ENCODE measurements around the gene P2RX6.
A peak's percentile ranks its signal among the peaks of the same experiment; 100 is the strongest.

Gene P2RX6

DNA sequence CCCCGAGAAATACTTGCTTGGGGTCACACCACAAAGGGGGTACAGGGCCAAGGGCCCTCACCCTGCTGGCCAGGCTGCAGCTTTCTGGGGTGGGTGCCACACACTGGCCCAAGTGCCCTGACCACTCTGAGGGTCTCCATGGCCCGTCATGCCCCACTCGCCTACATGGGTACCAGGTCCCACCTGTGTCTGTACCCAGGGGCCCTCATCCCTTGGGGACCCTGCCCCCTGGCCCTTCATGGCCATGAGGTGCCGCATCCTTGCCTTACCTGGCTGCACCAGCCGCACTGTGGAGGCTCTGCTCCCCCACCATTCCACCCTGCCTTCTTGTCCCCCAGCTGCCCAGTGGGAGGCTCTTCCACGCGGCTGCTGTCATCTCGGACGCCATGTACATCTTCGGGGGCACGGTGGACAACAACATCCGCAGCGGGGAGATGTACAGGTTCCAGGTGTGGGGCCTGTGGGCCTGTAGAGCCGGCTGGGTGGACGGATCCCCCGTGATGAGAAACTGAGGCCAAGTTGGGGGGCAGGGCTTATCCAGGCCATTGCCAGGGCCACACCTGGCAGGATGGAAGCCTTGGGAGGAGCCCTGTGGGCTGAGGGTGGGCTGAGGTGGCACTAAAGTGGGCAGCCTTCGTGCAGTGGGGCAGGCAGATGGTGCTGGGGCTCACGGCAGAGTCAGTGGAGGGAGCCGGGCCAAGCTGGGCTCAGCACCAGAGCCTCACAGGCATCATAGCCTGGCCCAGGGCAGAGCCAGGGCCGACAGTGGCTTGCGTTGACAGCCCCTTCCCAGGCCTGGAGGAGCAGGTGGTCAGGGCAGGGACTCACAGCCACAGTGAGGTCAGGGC lies 22.3 kb upstream of the P2RX6 start:
- Histone ChIP-seq H3K4me3 (ENCODE audit: insufficient read depth in 1 of 2, low read depth in 1 of 2, low read length in 2 of 2) (no peak overlapping the region), H3K27ac (ENCODE audit: low read length, poor library complexity, severe bottlenecking) (no peak overlapping the region), H4K91ac (ENCODE audit: low read length) (no peak overlapping the region), H3K4me2 (ENCODE audit: low read length, poor library complexity, severe bottlenecking) (no peak overlapping the region), H3K4ac (ENCODE audit: low read depth in 1 of 2, low read length in 2 of 2) (no peak overlapping the region), H2AK5ac (ENCODE audit: low read length, severe bottlenecking) (no peak overlapping the region), H2BK5ac (ENCODE audit: low read depth, low read length, poor library complexity, severe bottlenecking) (no peak overlapping the region), H2BK120ac (ENCODE audit: low read depth, low read length) (no peak overlapping the region), H3K4me1 (ENCODE audit: control insufficient read depth, insufficient read depth, low read depth, low read length) (peaks cover 6% of the 10 kb centered on the region), H3K36me3 (ENCODE audit: control insufficient read depth in 1 of 2, insufficient read depth in 2 of 2, low read depth in 1 of 2, low read length in 2 of 2) (peaks cover 75 to 96% of the 10 kb centered on the region in 2 experiments), H3K79me1 (replicated peaks; ENCODE audit: low read length, poor library complexity, severe bottlenecking) (peaks cover 21% of the 10 kb centered on the region), H3K9me3 (ENCODE audit: control insufficient read depth, low read length) (no peaks in the 10 kb centered on the region), H2AFZ (ENCODE audit: low read depth, low read length) (no peak overlapping the region), H2BK15ac (ENCODE audit: low read depth, poor library complexity, severe bottlenecking) (no peak overlapping the region), H3K18ac (ENCODE audit: low read depth in 1 of 2, low read length in 2 of 2) (no peak overlapping the region), H3K14ac (ENCODE audit: low read length in 2 of 2) (no peak overlapping the region), H4K8ac (ENCODE audit: low read length) (no peak overlapping the region), H3K27me3 (ENCODE audit: control insufficient read depth in 1 of 2, insufficient read depth in 1 of 2, low read length in 2 of 2) (no peaks in the 10 kb centered on the region), H2BK12ac (ENCODE audit: low read length in 2 of 2) (no peak overlapping the region), H3K9ac (ENCODE audit: low read length) (no peak overlapping the region), H3K23ac (ENCODE audit: low read length in 2 of 2) (no peak overlapping the region)
- WGBS, result 91% methylated on average over 21 of the region's 21 CpGs
- DNase-seq, result no peak

DNA sequence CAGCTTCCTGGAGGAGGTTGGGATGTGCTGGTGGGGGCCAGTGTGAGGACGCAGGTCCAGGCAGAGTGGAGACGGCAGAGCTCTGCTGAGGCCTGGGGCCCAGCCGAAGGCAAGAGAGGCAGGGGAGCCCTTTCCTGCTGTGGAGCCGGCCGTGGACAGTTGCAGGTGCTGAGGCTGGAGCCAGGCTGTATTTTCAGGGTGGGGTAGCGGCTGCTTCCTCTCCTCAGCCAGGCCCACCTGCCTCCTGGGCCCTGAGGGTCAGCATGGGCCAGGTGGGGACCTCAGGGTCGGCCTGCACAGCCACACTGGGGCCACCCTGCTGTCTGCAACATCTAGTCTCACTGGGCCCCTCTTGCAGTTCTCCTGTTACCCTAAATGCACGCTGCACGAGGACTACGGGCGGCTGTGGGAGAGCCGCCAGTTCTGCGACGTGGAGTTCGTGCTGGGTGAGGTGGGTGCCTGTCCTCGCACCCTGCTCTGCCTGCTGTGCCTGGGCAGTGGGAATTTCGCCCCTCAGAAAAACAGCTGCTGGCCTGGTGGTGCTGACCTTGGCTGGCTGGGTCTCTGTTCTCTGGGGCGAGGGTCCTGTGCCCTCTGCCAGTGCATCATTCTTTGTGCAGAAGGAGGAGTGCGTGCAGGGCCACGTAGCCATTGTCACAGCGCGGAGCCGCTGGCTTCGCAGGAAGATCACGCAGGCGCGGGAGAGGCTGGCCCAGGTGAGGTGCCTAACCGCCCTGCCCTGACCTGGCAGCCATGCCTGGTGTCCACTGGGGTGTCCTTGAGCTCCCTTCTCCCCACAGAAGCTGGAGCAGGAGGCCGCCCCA lies 21.4 kb upstream of the P2RX6 start:
- 96% methylated on average over 29 of the region's 29 CpGs for WGBS
- no peak overlapping the region for H2BK120ac ChIP-seq (ENCODE audit: low read depth, low read length)
- H2AK5ac ChIP-seq (ENCODE audit: low read length, severe bottlenecking), result no peak overlapping the region
- no peak overlapping the region for H3K4me2 ChIP-seq (ENCODE audit: low read length, poor library complexity, severe bottlenecking)
- H2AFZ ChIP-seq (ENCODE audit: low read depth, low read length), result no peak overlapping the region
- peaks cover 75 to 96% of the 10 kb centered on the region in 2 experiments for H3K36me3 ChIP-seq (ENCODE audit: control insufficient read depth in 1 of 2, insufficient read depth in 2 of 2, low read depth in 1 of 2, low read length in 2 of 2)
- H3K4me3 ChIP-seq (ENCODE audit: insufficient read depth in 1 of 2, low read depth in 1 of 2, low read length in 2 of 2), result no peak overlapping the region
- H4K91ac ChIP-seq (ENCODE audit: low read length), result no peak overlapping the region
- H3K23ac ChIP-seq (ENCODE audit: low read length in 2 of 2), result no peak overlapping the region
- no peak overlapping the region for H2BK15ac ChIP-seq (ENCODE audit: low read depth, poor library complexity, severe bottlenecking)
- peaks cover 7% of the 10 kb centered on the region for H3K4me1 ChIP-seq (ENCODE audit: control insufficient read depth, insufficient read depth, low read depth, low read length)
- H3K18ac ChIP-seq (ENCODE audit: low read depth in 1 of 2, low read length in 2 of 2), result no peak overlapping the region
- H2BK5ac ChIP-seq (ENCODE audit: low read depth, low read length, poor library complexity, severe bottlenecking), result no peak overlapping the region
- DNase-seq, result no peak
- no peaks in the 10 kb centered on the region for H3K9me3 ChIP-seq (ENCODE audit: control insufficient read depth, low read length)
- H3K27me3 ChIP-seq (ENCODE audit: control insufficient read depth in 1 of 2, insufficient read depth in 1 of 2, low read length in 2 of 2), result no peaks in the 10 kb centered on the region
- H3K9ac ChIP-seq (ENCODE audit: low read length), result no peak overlapping the region
- no peak overlapping the region for H4K8ac ChIP-seq (ENCODE audit: low read length)
- H2BK12ac ChIP-seq (ENCODE audit: low read length in 2 of 2), result no peak overlapping the region
- H3K4ac ChIP-seq (ENCODE audit: low read depth in 1 of 2, low read length in 2 of 2), result no peak overlapping the region
- peaks cover 23% of the 10 kb centered on the region for H3K79me1 ChIP-seq (replicated peaks; ENCODE audit: low read length, poor library complexity, severe bottlenecking)
- H3K14ac ChIP-seq (ENCODE audit: low read length in 2 of 2), result no peak overlapping the region
- H3K27ac ChIP-seq (ENCODE audit: low read length, poor library complexity, severe bottlenecking), result no peak overlapping the region

DNA sequence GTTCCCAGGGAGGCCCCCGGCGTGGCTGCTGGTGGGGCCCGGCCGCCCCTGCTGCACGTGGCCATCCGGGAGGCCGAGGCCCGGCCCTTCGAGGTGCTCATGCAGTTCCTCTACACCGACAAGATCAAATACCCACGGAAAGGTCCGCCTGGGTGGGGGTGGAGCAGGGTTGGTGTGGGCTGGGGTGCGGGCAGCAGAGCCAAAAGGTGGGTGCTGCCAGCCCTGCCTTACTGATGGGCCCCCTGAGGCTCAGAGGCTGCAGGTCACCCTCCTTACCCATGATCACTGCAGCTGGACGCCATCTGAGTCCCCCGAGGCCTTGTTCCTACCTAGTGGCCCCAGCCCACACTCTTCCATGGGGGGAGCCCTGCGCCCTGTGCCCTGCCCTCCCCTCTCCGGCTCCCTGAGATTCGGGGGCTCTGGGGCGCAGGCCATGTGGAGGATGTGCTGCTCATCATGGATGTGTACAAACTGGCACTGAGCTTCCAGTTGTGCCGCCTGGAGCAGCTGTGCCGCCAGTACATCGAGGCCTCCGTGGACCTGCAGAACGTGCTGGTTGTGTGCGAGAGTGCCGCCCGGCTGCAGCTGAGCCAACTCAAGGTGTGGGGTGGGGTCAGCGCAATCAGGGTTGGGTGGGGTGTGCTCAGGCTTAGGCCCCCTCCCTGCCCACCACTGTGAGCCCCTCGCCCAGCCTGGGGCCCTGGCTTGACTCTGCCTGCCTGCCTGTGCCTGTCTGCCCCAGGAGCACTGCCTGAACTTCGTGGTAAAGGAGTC lies 20.6 kb upstream of the P2RX6 start:
- Histone ChIP-seq H2AK5ac (ENCODE audit: low read length, severe bottlenecking) (no peak overlapping the region), H3K27me3 (ENCODE audit: control insufficient read depth in 1 of 2, insufficient read depth in 1 of 2, low read length in 2 of 2) (no peaks in the 10 kb centered on the region), H3K79me1 (replicated peaks; ENCODE audit: low read length, poor library complexity, severe bottlenecking) (peaks cover 21% of the 10 kb centered on the region), H3K9ac (ENCODE audit: low read length) (no peak overlapping the region), H3K4me2 (ENCODE audit: low read length, poor library complexity, severe bottlenecking) (no peak overlapping the region), H3K4me3 (ENCODE audit: insufficient read depth in 1 of 2, low read depth in 1 of 2, low read length in 2 of 2) (peak overlapping the region in 1 of 2 experiments; percentile 19), H3K14ac (ENCODE audit: low read length in 2 of 2) (no peak overlapping the region), H2BK5ac (ENCODE audit: low read depth, low read length, poor library complexity, severe bottlenecking) (no peak overlapping the region), H2BK15ac (ENCODE audit: low read depth, poor library complexity, severe bottlenecking) (no peak overlapping the region), H2BK12ac (ENCODE audit: low read length in 2 of 2) (no peak overlapping the region), H3K4me1 (ENCODE audit: control insufficient read depth, insufficient read depth, low read depth, low read length) (peaks cover 9% of the 10 kb centered on the region), H3K36me3 (ENCODE audit: control insufficient read depth in 1 of 2, insufficient read depth in 2 of 2, low read depth in 1 of 2, low read length in 2 of 2) (peaks cover 79 to 96% of the 10 kb centered on the region in 2 experiments), H3K23ac (ENCODE audit: low read length in 2 of 2) (no peak overlapping the region), H4K91ac (ENCODE audit: low read length) (no peak overlapping the region), H2AFZ (ENCODE audit: low read depth, low read length) (no peak overlapping the region), H3K18ac (ENCODE audit: low read depth in 1 of 2, low read length in 2 of 2) (no peak overlapping the region), H3K27ac (ENCODE audit: low read length, poor library complexity, severe bottlenecking) (no peak overlapping the region), H3K9me3 (ENCODE audit: control insufficient read depth, low read length) (no peaks in the 10 kb centered on the region), H2BK120ac (ENCODE audit: low read depth, low read length) (no peak overlapping the region), H3K4ac (ENCODE audit: low read depth in 1 of 2, low read length in 2 of 2) (no peak overlapping the region), H4K8ac (ENCODE audit: low read length) (no peak overlapping the region)
- WGBS, result 94% methylated on average over 22 of the region's 30 CpGs
- no peak for DNase-seq

DNA sequence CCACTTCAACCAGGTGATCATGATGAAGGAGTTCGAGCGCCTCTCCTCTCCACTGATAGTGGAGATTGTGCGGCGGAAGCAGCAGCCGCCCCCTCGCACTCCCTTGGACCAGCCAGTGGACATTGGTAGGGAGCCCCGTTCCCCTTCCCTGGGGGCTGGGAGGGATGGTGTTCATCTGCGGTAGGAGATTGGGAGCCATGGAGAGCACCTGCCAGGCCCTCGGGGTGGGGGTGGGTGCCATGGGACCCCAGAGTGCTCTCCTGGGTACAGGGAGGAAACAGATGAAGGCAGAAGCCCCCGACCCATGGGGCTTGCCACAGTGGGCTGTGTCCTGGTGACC lies 20.1 kb upstream of the P2RX6 start:
- 98% methylated on average over 10 of the region's 10 CpGs for WGBS
- no peak overlapping the region for H3K4me2 ChIP-seq (ENCODE audit: low read length, poor library complexity, severe bottlenecking)
- H2BK120ac ChIP-seq (ENCODE audit: low read depth, low read length), result no peak overlapping the region
- H3K18ac ChIP-seq (ENCODE audit: low read depth in 1 of 2, low read length in 2 of 2), result no peak overlapping the region
- peaks cover 85 to 98% of the 10 kb centered on the region in 2 experiments for H3K36me3 ChIP-seq (ENCODE audit: control insufficient read depth in 1 of 2, insufficient read depth in 2 of 2, low read depth in 1 of 2, low read length in 2 of 2)
- no peak overlapping the region for H3K9ac ChIP-seq (ENCODE audit: low read length)
- H3K4ac ChIP-seq (ENCODE audit: low read depth in 1 of 2, low read length in 2 of 2), result no peak overlapping the region
- H2BK12ac ChIP-seq (ENCODE audit: low read length in 2 of 2), result no peak overlapping the region
- no peaks in the 10 kb centered on the region for H3K9me3 ChIP-seq (ENCODE audit: control insufficient read depth, low read length)
- H3K79me1 ChIP-seq (replicated peaks; ENCODE audit: low read length, poor library complexity, severe bottlenecking), result peaks cover 25% of the 10 kb centered on the region
- no peak for DNase-seq
- H3K27me3 ChIP-seq (ENCODE audit: control insufficient read depth in 1 of 2, insufficient read depth in 1 of 2, low read length in 2 of 2), result no peaks in the 10 kb centered on the region
- H3K27ac ChIP-seq (ENCODE audit: low read length, poor library complexity, severe bottlenecking), result no peak overlapping the region
- H4K91ac ChIP-seq (ENCODE audit: low read length), result no peak overlapping the region
- H2AK5ac ChIP-seq (ENCODE audit: low read length, severe bottlenecking), result no peak overlapping the region
- no peak overlapping the region for H2BK15ac ChIP-seq (ENCODE audit: low read depth, poor library complexity, severe bottlenecking)
- no peak overlapping the region for H3K23ac ChIP-seq (ENCODE audit: low read length in 2 of 2)
- H2AFZ ChIP-seq (ENCODE audit: low read depth, low read length), result no peak overlapping the region
- H3K14ac ChIP-seq (ENCODE audit: low read length in 2 of 2), result no peak overlapping the region
- H4K8ac ChIP-seq (ENCODE audit: low read length), result no peak overlapping the region
- no peak overlapping the region for H2BK5ac ChIP-seq (ENCODE audit: low read depth, low read length, poor library complexity, severe bottlenecking)
- peak overlapping the region in 1 of 2 experiments; percentile 19 for H3K4me3 ChIP-seq (ENCODE audit: insufficient read depth in 1 of 2, low read depth in 1 of 2, low read length in 2 of 2)
- peaks cover 9% of the 10 kb centered on the region for H3K4me1 ChIP-seq (ENCODE audit: control insufficient read depth, insufficient read depth, low read depth, low read length)

Measured in mesenchymal stem cell (in vitro differentiated cells and primary cell).